IPS-18a (cell line): ENCODE measurements around the gene TP63.
"Not testable (repeated sequence)": the region's sequence is repeated elsewhere in the genome, so short reads cannot be mapped to it uniquely, and the experiment has no call there.

Experiments
- H3K27ac ChIP-seq: one replicate; pipeline ENCODE4 v1.5.1; 2013; ENCODE audit warnings: low read length
- H3K27me3 ChIP-seq: one replicate; pipeline ENCODE4 v1.6.1; 2013; ENCODE audit warnings: mild to moderate bottlenecking, low read length; ENCODE audit not compliant: control insufficient read depth, insufficient read depth
- H3K36me3 ChIP-seq: one replicate; pipeline ENCODE4 v1.6.1; 2013; ENCODE audit warnings: low read depth, low read length; ENCODE audit not compliant: control insufficient read depth
- H3K4me1 ChIP-seq: one replicate; pipeline ENCODE4 v1.6.1; 2013; ENCODE audit warnings: low read depth, low read length; ENCODE audit not compliant: control insufficient read depth
- H3K4me3 ChIP-seq: one replicate; pipeline ENCODE4 v1.5.1; 2013; ENCODE audit warnings: low read length
- H3K9ac ChIP-seq: one replicate; pipeline ENCODE4 v1.6.1; 2013; ENCODE audit warnings: mild to moderate bottlenecking, low read length, moderate library complexity
- H3K9me3 ChIP-seq: one replicate; pipeline ENCODE4 v1.6.1; 2013; ENCODE audit warnings: low read depth, low read length; ENCODE audit not compliant: control insufficient read depth

Gene TP63

GRCh38 chr3:189631373-189631408 lies at the start of gene TP63:
Gene TP63 (plus strand): TSS chr3:189631389. CDS start chr3:189631516, 127 bp downstream.
- Histone ChIP-seq H3K36me3 (no peaks in the 10 kb centered on the region), H3K27ac (no peak within 1 kb of the TSS), H3K4me1 (peaks cover 18% of the 10 kb centered on the region), H3K9ac (no peak within 1 kb of the TSS), H3K27me3 (no peaks in the 10 kb centered on the region), H3K9me3 (no peaks in the 10 kb centered on the region), H3K4me3 (no peak within 1 kb of the TSS)

- Histone ChIP-seq H3K9me3 (no peaks in the 10 kb centered on the region), H3K27ac (no peak overlapping the region)
Observed at GRCh38 chr3:189582179-189582578, 49.0 kb upstream of the TP63 start.

GRCh38 chr3:189584645-189585044 lies 46.5 kb upstream of the TP63 start:
- Histone ChIP-seq H3K9ac (no peak overlapping the region), H3K27ac (no peak overlapping the region), H3K36me3 (no peaks in the 10 kb centered on the region), H3K4me1 (no peaks in the 10 kb centered on the region), H3K4me3 (no peak overlapping the region), H3K9me3 (no peaks in the 10 kb centered on the region), H3K27me3 (no peaks in the 10 kb centered on the region)

More at GRCh38 chr3:189582179-189582578, 49.0 kb upstream of the TP63 start:
- no peaks in the 10 kb centered on the region for H3K36me3 ChIP-seq
- no peak overlapping the region for H3K9ac ChIP-seq
- H3K4me1 ChIP-seq, result no peaks in the 10 kb centered on the region
- no peak overlapping the region for H3K4me3 ChIP-seq
- no peaks in the 10 kb centered on the region for H3K27me3 ChIP-seq

GRCh38 chr3:189586941-189587663 lies 44.1 kb upstream of the TP63 start:
- H3K27ac ChIP-seq, result no peak overlapping the region
- no peaks in the 10 kb centered on the region for H3K4me1 ChIP-seq
- H3K27me3 ChIP-seq, result no peaks in the 10 kb centered on the region
- no peak overlapping the region for H3K4me3 ChIP-seq
- H3K36me3 ChIP-seq, result no peaks in the 10 kb centered on the region
- H3K9me3 ChIP-seq, result no peaks in the 10 kb centered on the region
- H3K9ac ChIP-seq, result no peak overlapping the region

GRCh38 chr3:189587664-189588040 lies 43.5 kb upstream of the TP63 start:
- Histone ChIP-seq H3K4me1 (no peaks in the 10 kb centered on the region), H3K9ac (no peak overlapping the region), H3K36me3 (no peaks in the 10 kb centered on the region), H3K9me3 (no peaks in the 10 kb centered on the region), H3K4me3 (no peak overlapping the region), H3K27me3 (no peaks in the 10 kb centered on the region), H3K27ac (no peak overlapping the region)

- no peaks in the 10 kb centered on the region for H3K9me3 ChIP-seq
- H3K27ac ChIP-seq, result no peak overlapping the region
- no peaks in the 10 kb centered on the region for H3K4me1 ChIP-seq
- H3K36me3 ChIP-seq, result no peaks in the 10 kb centered on the region
- H3K4me3 ChIP-seq, result no peak overlapping the region
- no peak overlapping the region for H3K9ac ChIP-seq
- H3K27me3 ChIP-seq, result no peaks in the 10 kb centered on the region
Observed at GRCh38 chr3:189588070-189588469, 43.1 kb upstream of the TP63 start.

GRCh38 chr3:189588475-189589178 lies 42.6 kb upstream of the TP63 start:
- H3K36me3 ChIP-seq, result no peaks in the 10 kb centered on the region
- H3K4me1 ChIP-seq, result no peaks in the 10 kb centered on the region
- H3K27ac ChIP-seq, result no peak overlapping the region
- H3K27me3 ChIP-seq, result no peaks in the 10 kb centered on the region
- no peaks in the 10 kb centered on the region for H3K9me3 ChIP-seq
- no peak overlapping the region for H3K4me3 ChIP-seq
- H3K9ac ChIP-seq, result no peak overlapping the region

DNA sequence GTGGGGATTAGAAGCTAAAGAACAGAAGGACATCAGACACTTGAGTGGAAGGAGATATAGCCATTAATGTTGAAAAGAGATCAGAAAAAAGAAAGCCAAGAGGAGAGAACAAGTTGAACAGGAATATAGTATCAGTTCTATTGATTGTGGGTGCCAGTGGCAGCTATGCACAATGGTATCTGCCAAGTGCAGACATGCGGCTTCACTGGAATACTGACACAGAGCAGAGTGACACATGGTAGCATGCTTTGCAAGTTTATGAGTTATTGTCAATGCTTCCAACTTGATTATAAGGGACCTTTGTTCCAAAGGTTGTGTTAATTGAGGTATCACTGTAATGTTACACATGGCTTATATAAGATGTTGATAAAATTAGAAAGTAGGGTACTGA lies 42.0 kb upstream of the TP63 start:
- no peaks in the 10 kb centered on the region for H3K4me1 ChIP-seq
- H3K9me3 ChIP-seq, result no peaks in the 10 kb centered on the region
- H3K36me3 ChIP-seq, result no peaks in the 10 kb centered on the region
- H3K27ac ChIP-seq, result no peak overlapping the region
- no peak overlapping the region for H3K9ac ChIP-seq
- no peak overlapping the region for H3K4me3 ChIP-seq
- H3K27me3 ChIP-seq, result no peaks in the 10 kb centered on the region

GRCh38 chr3:189590223-189590622 lies 41.0 kb upstream of the TP63 start:
- no peak overlapping the region for H3K4me3 ChIP-seq
- H3K27ac ChIP-seq, result no peak overlapping the region
- no peaks in the 10 kb centered on the region for H3K27me3 ChIP-seq
- no peaks in the 10 kb centered on the region for H3K36me3 ChIP-seq
- H3K4me1 ChIP-seq, result no peaks in the 10 kb centered on the region
- no peak overlapping the region for H3K9ac ChIP-seq
- H3K9me3 ChIP-seq, result no peaks in the 10 kb centered on the region

DNA sequence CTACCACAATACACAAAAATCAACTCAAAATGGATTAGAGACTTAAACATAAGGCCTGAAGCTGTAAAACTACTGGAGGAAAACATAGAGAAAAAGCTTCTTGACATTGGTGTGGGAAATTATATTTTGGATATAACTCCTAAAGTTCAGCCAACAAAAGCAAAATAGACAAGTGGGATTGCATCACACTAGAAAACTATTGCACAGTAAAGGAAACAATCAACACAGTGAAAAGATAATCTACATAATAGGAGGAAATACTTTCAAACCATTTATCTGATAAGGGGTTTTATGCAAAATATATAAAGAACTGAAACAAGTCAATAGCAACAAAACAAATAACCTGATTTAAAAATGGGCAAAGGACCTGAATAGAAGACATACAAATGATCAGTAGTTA lies 37.6 kb upstream of the TP63 start:
- Histone ChIP-seq H3K27ac (no peak overlapping the region), H3K9me3 (no peaks in the 10 kb centered on the region), H3K36me3 (no peaks in the 10 kb centered on the region), H3K9ac (no peak overlapping the region), H3K27me3 (no peaks in the 10 kb centered on the region), H3K4me3 (no peak overlapping the region), H3K4me1 (no peaks in the 10 kb centered on the region)

GRCh38 chr3:189596078-189596979 lies 34.9 kb upstream of the TP63 start:
- not testable (repeated sequence) for H3K4me1 ChIP-seq, H3K36me3 ChIP-seq, H3K27me3 ChIP-seq, H3K27ac ChIP-seq, H3K4me3 ChIP-seq, H3K9me3 ChIP-seq, H3K9ac ChIP-seq

- H3K9me3 ChIP-seq, result no peaks in the 10 kb centered on the region
- no peak overlapping the region for H3K9ac ChIP-seq
Observed at GRCh38 chr3:189597918-189598317, 33.3 kb upstream of the TP63 start.

More at GRCh38 chr3:189597918-189598317, 33.3 kb upstream of the TP63 start:
- no peak overlapping the region for H3K4me3 ChIP-seq
- no peaks in the 10 kb centered on the region for H3K4me1 ChIP-seq
- H3K27ac ChIP-seq, result no peak overlapping the region
- H3K36me3 ChIP-seq, result no peaks in the 10 kb centered on the region
- no peaks in the 10 kb centered on the region for H3K27me3 ChIP-seq
